Epithelial cell of esophagus (primary cell): ENCODE data around the gene IFNA21.
"Not testable (repeated sequence)": the region's sequence is repeated elsewhere in the genome, so short reads cannot be mapped to it uniquely, and the experiment has no call there.

Experiments
- DNase-seq: peaks from one replicate; pipeline ENCODE4 v3.0.0; 2010; ENCODE audit warnings: low read depth
- H3K4me3 ChIP-seq: 2 replicates; pipeline ENCODE4 v1.5.1; 2011; ENCODE audit warnings: mild to moderate bottlenecking, low read length, control low read depth
- CTCF ChIP-seq: IDR thresholded peaks from 2 replicates; pipeline ENCODE4 v1.5.1; 2011; ENCODE audit warnings: low read depth, mild to moderate bottlenecking, low read length, control low read depth, inconsistent platforms; ENCODE audit not compliant: insufficient read depth; ENCODE audit errors: missing control alignments

Gene IFNA21

GRCh38 chr9:21154018-21154608, 12.3 kb downstream of the IFNA21 start:
- TF ChIP-seq CTCF = peak; percentile 23
- DNase-seq = peak; percentile 48
- H3K4me3 ChIP-seq = no peak overlapping the region

- DNase-seq = peak; percentile 40
- H3K4me3 ChIP-seq = no peak overlapping the region
- no peak for TF ChIP-seq CTCF
Observed at GRCh38 chr9:21153336-21154017, 13.0 kb downstream of the IFNA21 start.

GRCh38 chr9:21144603-21145002, 21.9 kb downstream of the IFNA21 start:
- no peak overlapping the region for H3K4me3 ChIP-seq
- TF ChIP-seq CTCF = no peak
- DNase-seq = no peak

GRCh38 chr9:21141427-21141882, 25.0 kb downstream of the IFNA21 start, which contains the start of gene IFNW1:
TSS of gene IFNW1 (minus strand) at chr9:21141832. CDS start at chr9:21141570, 262 bp downstream.
- peak; percentile 24 for TF ChIP-seq CTCF
- H3K4me3 ChIP-seq = no peak within 1 kb of the TSS
- DNase-seq = no peak

- H3K4me3 ChIP-seq = no peak overlapping the region
- no peak for TF ChIP-seq CTCF
- no peak for DNase-seq
Observed at GRCh38 chr9:21137020-21137419, 29.4 kb downstream of the IFNA21 start.

- no peak for DNase-seq
- no peak overlapping the region for H3K4me3 ChIP-seq
- no peak for TF ChIP-seq CTCF
Observed at GRCh38 chr9:21135736-21136135, 30.7 kb downstream of the IFNA21 start.

GRCh38 chr9:21128186-21128585, 38.3 kb downstream of the IFNA21 start:
- H3K4me3 ChIP-seq, DNase-seq: not testable (repeated sequence)
